DOHH2 (cell line): ENCODE data around the gene GXYLT2.

Experiments
- H3F3A ChIP-seq: fragments of 200-600 bp; sonication (generic), shearing (Covaris generic); 2 replicates; pipeline ENCODE4 v1.6.0; 2016; ENCODE audit warnings: antibody characterized with exemption, mild to moderate bottlenecking; ENCODE audit not compliant: control insufficient read depth, insufficient read depth
- H3K27ac ChIP-seq: fragments of 200-600 bp; sonication (generic); 2 replicates; pipeline ENCODE4 v1.5.1; 2014; ENCODE audit warnings: low read depth, mild to moderate bottlenecking, low read length, moderate library complexity
- H3K27me3 ChIP-seq: fragments of 200-600 bp; sonication (generic); 2 replicates; pipeline ENCODE4 v1.6.1; 2014; ENCODE audit warnings: mild to moderate bottlenecking, low read length, mixed read lengths; ENCODE audit not compliant: control insufficient read depth
- H3K36me3 ChIP-seq: fragments of 200-600 bp; sonication (generic); 2 replicates; pipeline ENCODE4 v1.6.1; 2014; ENCODE audit warnings: mild to moderate bottlenecking, low read length, moderate library complexity, mixed read lengths; ENCODE audit not compliant: control insufficient read depth
- H3K4me1 ChIP-seq: fragments of 200-600 bp; sonication (generic); 2 replicates; pipeline ENCODE4 v1.6.1; 2014; ENCODE audit warnings: mild to moderate bottlenecking, low read length, mixed read lengths; ENCODE audit not compliant: control insufficient read depth
- H3K4me2 ChIP-seq: fragments of 200-600 bp; sonication (generic); 2 replicates; pipeline ENCODE4 v1.6.0; 2014; ENCODE audit warnings: mild to moderate bottlenecking, low read length, moderate library complexity
- H3K4me3 ChIP-seq: fragments of 200-600 bp; sonication (generic); 2 replicates; pipeline ENCODE4 v1.5.1; 2014; ENCODE audit warnings: mild to moderate bottlenecking, low read length, mixed read lengths
- H3K79me2 ChIP-seq: fragments of 200-600 bp; sonication (generic); 2 replicates; pipeline ENCODE4 v1.6.1; 2014; ENCODE audit warnings: mild to moderate bottlenecking, low read length, mixed read lengths; ENCODE audit not compliant: control insufficient read depth
- H3K9me2 ChIP-seq: fragments of 200-600 bp; sonication (generic); replicated peaks from 2 replicates; pipeline ENCODE4 v1.6.1; 2014; ENCODE audit warnings: mild to moderate bottlenecking, low read length, mixed read lengths; ENCODE audit not compliant: control insufficient read depth
- H3K9me3 ChIP-seq: fragments of 200-600 bp; sonication (generic); 2 replicates; pipeline ENCODE4 v1.6.1; 2014; ENCODE audit warnings: antibody characterized with exemption, low read length, mixed read lengths; ENCODE audit not compliant: control insufficient read depth, insufficient read depth
- H4K20me1 ChIP-seq: fragments of 200-600 bp; sonication (generic); 2 replicates; pipeline ENCODE4 v1.6.0; 2014; ENCODE audit warnings: low read depth, mild to moderate bottlenecking, antibody characterized with exemption, low read length, moderate library complexity; ENCODE audit not compliant: control insufficient read depth, insufficient read depth
- CTCF ChIP-seq: fragments of 200-600 bp; sonication (generic); IDR thresholded peaks from one replicate; pipeline ENCODE4 v1.5.1; 2014; ENCODE audit warnings: antibody characterized with exemption, mild to moderate bottlenecking, low read depth, low read length; ENCODE audit not compliant: poor library complexity, severe bottlenecking
- EZH2phosphoT487 ChIP-seq: fragments of 200-600 bp; sonication (generic); IDR thresholded peaks from 2 replicates; pipeline ENCODE4 v1.6.1; 2017; ENCODE audit warnings: borderline replicate concordance, mild to moderate bottlenecking, antibody characterized with exemption, low read length, moderate library complexity, mixed read lengths

GXYLT2 gene

GRCh38 chr3:72887705-72888545, at the start of gene GXYLT2:
GXYLT2 (plus strand) TSS chr3:72888046; CDS start chr3:72888234, 188 bp downstream.
- no peaks in the 10 kb centered on the region for H4K20me1 ChIP-seq
- peaks cover 74% of the 10 kb centered on the region for H3K27me3 ChIP-seq
- no peaks in the 10 kb centered on the region for H3K9me2 ChIP-seq
- no peak within 1 kb of the TSS for H3K27ac ChIP-seq
- no peaks in the 10 kb centered on the region for H3K9me3 ChIP-seq
- peak within 1 kb of the TSS; percentile 50 for H3K4me2 ChIP-seq
- no peaks in the 10 kb centered on the region for H3F3A ChIP-seq
- no peaks in the 10 kb centered on the region for H3K79me2 ChIP-seq
- TF ChIP-seq EZH2phosphoT487 (peak; percentile 99), CTCF (no peak)
- H3K36me3 ChIP-seq: no peaks in the 10 kb centered on the region
- peaks cover 6% of the 10 kb centered on the region for H3K4me1 ChIP-seq
- peak within 1 kb of the TSS; percentile 43 for H3K4me3 ChIP-seq

- H3K9me2 ChIP-seq: no peaks in the 10 kb centered on the region
- no peaks in the 10 kb centered on the region for H3K9me3 ChIP-seq
- H4K20me1 ChIP-seq: no peaks in the 10 kb centered on the region
- H3K36me3 ChIP-seq: peaks cover 63% of the 10 kb centered on the region
- H3F3A ChIP-seq: no peaks in the 10 kb centered on the region
- no peak overlapping the region for H3K27ac ChIP-seq
- H3K4me3 ChIP-seq: no peak overlapping the region
- H3K4me1 ChIP-seq: no peaks in the 10 kb centered on the region
- H3K4me2 ChIP-seq: no peak overlapping the region
- no peak for TF ChIP-seq CTCF
- TF ChIP-seq EZH2phosphoT487: no peak
- no peaks in the 10 kb centered on the region for H3K27me3 ChIP-seq
- peaks cover 8% of the 10 kb centered on the region for H3K79me2 ChIP-seq
These were observed 48.8 kb upstream of the GXYLT2 start for GRCh38 chr3:72839057-72839456.

GRCh38 chr3:72844436-72844993, 43.3 kb upstream of the GXYLT2 start:
- H3K79me2 ChIP-seq: peaks cover 50% of the 10 kb centered on the region

More at GRCh38 chr3:72844436-72844993, 43.3 kb upstream of the GXYLT2 start:
- Histone ChIP-seq H3F3A (no peaks in the 10 kb centered on the region), H3K4me2 (no peak overlapping the region), H3K36me3 (peaks cover 32% of the 10 kb centered on the region), H3K9me3 (no peaks in the 10 kb centered on the region), H3K27ac (no peak overlapping the region), H3K27me3 (no peaks in the 10 kb centered on the region), H3K9me2 (no peaks in the 10 kb centered on the region), H3K4me3 (no peak overlapping the region), H4K20me1 (peaks cover 5% of the 10 kb centered on the region; the same call in 1 of the 2 replicates), H3K4me1 (peaks cover 38% of the 10 kb centered on the region)
- no peak for TF ChIP-seq CTCF
- TF ChIP-seq EZH2phosphoT487: no peak
